Left colon (tissue), 2 donors: ENCODE data around the gene DAAM1. TPM values are rescaled to one million over a fixed set of nuclear protein-coding genes. Genes with fewer than 3 reads are reported as not detected.
A peak's percentile ranks its signal among the peaks of the same experiment; 100 is the strongest.

Experiments
- ATAC-seq: fragments of 200-7000 bp; cut with Tn5 transposase; one replicate; pipeline ENCODE4 v1.9.1; 2020; ENCODE audit warnings: mild to moderate bottlenecking, moderate library complexity
- DNase-seq, 2 donors: peaks; one replicate each; pipeline ENCODE4 v3.0.0-alpha.2; 2020
- intact Hi-C, 2 donors: fragments of 100-400 bp; cut with DNase I in 1 of 2; cut with micrococcal nuclease in 1 of 2; formaldehyde crosslinking; loops; one replicate each; pipeline versions ENCODE4 v1.11.2 to v1.14.0; 2022; cut with DNase I, micrococcal nuclease
- long read RNA-seq: library from polyadenylated mRNA; unstranded; transcript quantifications from one replicate; pipeline ENCODE4 v2.0.0, GENCODE V29; 2021
- total RNA-seq, 2 donors: library from RNA; stranded (reverse); fragmentation: NEBNext Ultra II Directional; extraction: Animal tissue kit (Norgen Biotek cat#: 25700); gene quantifications; one replicate each; pipeline ENCODE4 v1.2.1, GENCODE V29; 2021
- donor health status: DM: no; HTN: no; CAD: no.
- donor health status: DM: yes; HTN: yes; CAD: no.

The DAAM1 gene
- 10 to 100 TPM; 38.1 to 61.5 TPM for total RNA-seq
- long read RNA-seq, full-length matches to known transcripts, result 1 of 8 reads
- long read RNA-seq, partial matches to known transcripts, result 6 of 8 reads
- long read RNA-seq, other reads (novel, unspliced or antisense), result 1 of 8 reads

DNA sequence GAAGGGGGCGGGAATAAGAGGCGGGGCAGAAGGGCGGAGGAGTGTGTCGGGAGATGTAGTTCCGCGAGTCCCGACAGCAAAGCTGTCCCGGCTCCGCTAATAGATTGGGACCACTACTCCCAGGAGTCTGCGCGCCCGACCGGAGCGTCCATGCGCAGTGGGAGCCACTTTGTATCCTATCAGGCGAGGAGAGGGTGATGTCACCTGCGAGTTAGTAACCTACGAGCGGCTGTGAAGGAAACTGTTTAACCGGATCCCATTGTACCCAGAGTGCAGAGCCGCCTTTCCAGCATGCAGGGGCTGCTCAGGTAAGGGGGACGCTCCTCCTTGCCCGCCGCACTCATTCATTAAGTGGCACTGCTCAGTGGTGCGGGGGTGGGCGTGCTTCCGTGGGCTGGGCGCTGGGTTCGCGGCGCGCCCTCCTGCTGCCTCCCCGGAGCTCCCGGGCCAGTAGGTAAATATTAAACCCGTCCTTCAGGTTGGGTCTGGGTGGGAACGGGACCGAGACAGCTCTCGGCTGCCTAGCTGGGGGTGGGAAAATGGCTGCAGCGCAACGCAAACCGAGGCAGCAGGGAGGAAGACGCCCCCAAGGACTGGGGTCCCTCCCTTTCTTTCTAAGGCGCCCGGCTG, at the start of gene DAAM1:
TSS of gene DAAM1 (plus strand) at position 207 of the 630 bp plus-strand sequence. CDS start 74,811 bp downstream, outside the sequence.
- peak; percentile 92 for ATAC-seq
- intact Hi-C loops, result loop anchor here in 1 of 2 donors (10.0 kb wide), 1 partner anchor 54 kb away; no protein-coding TSS in a partner anchor
- peak; percentile 97 to 99 for DNase-seq

DNA sequence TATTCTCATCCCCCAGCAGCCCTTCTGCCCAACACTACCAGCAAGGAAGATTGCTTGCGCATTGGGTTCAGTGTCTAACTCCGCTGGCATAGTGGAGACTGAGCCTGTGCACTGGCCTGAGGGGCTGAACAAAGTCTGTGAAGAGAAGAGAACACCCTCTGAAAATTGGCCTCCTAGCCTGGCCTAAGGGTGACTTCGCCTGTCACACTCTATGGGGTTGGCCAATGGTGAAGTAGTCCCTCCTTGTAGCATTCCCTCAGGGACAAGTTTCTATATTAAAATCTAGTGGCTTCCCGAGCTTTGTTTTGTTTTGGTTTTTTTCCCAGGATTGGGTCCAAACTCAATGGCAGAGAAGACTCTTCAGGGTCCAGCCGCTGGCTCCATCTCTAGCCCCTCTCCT, 49.1 kb upstream of the DAAM1 start:
- ATAC-seq (no peak), DNase-seq (no peak)
- intact Hi-C loops, result loop anchor here in 1 of 2 donors (10.0 kb wide), 1 partner anchor 45 kb away; the partner anchor contains the start of gene DAAM1

DNA sequence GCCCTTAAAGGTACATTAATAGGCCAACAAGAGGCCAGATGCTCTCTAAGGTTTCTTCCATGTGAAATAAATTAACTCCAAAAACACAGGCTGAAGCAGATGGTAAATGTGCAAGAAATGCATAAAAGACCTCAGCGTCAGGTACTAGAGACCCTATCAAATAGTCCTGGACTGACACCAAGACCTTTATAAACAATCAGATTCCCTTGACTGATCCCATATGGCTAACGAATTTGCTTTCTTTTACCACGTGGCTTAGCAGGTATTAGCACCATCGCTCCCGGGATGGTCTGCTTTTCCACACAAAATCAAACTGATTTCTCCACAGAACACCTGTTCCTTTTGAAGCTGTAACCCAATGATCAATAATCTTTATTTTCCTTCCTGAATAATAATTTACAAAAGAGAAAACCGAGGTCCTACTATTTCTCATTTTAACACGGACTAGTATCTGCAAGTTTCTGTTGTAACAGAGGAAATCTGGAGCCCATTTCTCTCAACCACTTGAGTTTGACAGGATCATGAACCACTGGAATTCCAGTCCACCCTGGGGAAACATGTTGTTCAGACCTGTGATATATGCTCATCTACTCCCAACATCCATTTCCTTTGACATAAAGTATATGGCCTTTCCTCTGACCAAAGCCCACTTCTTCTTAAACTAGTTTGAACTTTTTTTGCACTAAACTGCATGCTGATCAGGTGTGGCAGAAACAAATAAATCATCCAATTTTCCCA, 48.2 kb upstream of the DAAM1 start:
- ATAC-seq (no peak), DNase-seq (no peak)
- intact Hi-C loops, result no loop called here

DNA sequence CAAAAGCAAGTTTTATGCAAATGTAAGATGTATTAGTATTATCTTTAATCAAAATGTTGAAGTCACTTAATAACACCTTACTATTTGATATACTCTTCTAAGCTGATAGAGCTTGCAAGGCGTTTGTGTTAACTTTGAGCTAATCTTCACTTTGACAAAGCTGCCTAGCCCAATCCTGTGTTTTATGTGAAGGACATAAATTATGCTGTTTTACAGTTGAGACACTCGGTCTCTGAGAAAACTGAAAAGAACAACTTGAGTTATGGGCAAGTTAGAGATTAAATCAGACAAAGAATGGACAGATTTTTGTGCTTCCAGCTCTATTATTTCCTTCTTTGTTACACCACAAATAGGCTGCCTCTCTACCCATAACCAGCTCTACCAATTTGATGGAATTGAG, 42.0 kb upstream of the DAAM1 start:
- intact Hi-C loops, result no loop called here
- ATAC-seq (no peak), DNase-seq (no peak)

DNA sequence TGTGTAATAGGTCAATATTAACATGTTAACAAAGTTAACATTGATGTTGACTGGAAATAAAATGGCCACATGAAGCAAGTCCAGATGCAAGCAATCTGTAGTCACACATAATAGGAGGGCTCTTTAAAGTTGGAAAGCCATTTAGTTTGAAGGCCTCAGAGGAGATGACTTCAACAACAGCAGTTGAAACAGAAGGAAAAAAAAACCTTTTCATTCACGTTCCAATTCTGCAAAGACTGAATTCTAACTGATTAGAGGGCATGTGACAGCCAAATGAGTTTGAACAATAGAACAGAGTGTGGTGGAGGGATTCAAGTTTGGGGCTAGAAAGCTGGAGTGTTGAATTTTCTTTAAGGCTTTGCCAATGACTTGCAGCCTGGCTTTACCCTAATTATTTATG, 41.5 kb upstream of the DAAM1 start:
- no peak for ATAC-seq
- intact Hi-C loops, result no loop called here

DNA sequence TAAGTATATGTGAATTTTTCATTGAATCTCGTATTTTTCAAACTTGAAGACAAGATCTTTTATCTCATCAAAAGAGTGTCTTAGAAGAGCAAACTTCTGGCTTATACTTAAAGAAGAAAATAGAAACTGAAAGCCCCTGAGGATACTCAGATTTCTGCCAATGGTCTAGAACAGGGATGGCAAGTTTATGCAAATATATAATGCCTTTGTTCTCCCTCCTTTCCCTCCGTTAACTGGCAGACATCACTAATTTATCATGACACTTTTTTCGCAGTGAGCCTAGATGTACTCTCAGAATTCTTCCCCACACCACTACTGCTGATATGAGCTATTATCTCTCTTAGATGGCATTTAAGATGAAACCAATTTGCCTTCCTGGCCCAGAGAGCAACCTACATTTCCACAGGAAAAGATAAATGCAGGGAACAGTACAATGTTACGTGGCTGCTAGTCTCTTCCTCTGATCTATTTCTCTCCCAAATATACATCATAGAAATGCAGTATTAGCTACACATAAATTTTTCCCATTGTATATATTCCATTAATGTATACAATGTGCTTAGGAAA, 40.0 kb upstream of the DAAM1 start:
- intact Hi-C loops, result no loop called here
- DNase-seq (no peak), ATAC-seq (no peak)

More for the DNA sequence above, 41.5 kb upstream of the DAAM1 start:
- no peak for DNase-seq

DNA sequence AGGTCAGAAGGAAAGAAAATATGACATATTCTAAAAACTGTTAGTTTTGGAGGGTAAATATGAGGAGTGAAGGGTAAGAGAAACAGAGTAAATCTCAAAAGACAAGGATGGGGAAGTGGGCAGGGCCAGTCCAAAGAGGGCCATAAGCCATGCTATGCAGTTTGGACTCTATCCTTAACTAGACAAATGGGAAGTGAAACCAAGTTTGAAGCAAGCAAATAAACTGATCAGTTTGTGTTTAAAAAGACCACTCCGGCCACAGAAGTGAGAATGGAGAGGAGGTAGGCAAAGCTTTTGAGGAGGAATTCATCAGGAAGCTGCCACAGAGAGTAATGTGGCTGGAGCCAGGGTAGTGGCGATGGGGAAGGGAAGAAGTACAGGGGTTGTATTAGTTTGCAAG, 37.5 kb upstream of the DAAM1 start:
- intact Hi-C loops, result no loop called here
- peak; percentile 34 for ATAC-seq
- no peak for DNase-seq

DNA sequence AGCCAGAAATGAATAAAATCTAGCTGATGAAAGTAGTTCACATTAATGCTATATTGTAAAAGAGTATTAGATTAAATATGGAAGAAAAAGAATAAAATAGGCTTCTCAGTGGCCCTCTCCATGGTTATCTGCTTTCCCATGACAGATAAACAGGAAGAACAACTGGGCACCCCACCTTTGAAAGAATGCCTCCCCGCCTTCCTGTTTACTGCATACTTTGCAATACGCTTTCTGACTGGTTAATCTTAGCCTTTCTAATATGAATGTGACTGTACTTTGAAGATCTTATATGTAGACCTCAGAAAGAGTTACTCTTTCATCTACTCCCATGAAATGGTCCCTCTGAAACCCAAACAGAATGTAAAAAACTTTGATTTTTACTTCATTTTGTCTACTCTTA, 34.1 kb upstream of the DAAM1 start:
- no peak for ATAC-seq
- no peak for DNase-seq
- intact Hi-C loops, result no loop called here

DNA sequence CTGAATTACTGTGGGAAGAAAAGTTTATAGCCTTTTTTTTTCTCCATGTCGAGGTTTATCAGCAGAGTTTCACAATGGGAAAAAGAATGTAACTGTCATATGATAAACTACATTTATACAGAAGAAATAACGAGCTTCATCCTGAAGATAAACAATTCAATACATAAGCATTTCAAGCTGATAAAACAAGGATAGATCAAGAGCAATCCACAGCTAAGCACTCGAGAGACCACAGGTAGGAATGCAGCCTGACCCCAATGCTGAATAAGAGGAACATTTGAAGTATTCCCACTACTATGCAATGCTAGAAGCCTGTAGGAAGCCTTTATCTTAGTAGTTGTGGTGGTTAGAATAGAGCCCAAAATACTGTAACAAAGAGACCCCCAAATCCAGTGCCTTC, 32.6 kb upstream of the DAAM1 start:
- ATAC-seq (no peak), DNase-seq (no peak)
- intact Hi-C loops, result no loop called here

DNA sequence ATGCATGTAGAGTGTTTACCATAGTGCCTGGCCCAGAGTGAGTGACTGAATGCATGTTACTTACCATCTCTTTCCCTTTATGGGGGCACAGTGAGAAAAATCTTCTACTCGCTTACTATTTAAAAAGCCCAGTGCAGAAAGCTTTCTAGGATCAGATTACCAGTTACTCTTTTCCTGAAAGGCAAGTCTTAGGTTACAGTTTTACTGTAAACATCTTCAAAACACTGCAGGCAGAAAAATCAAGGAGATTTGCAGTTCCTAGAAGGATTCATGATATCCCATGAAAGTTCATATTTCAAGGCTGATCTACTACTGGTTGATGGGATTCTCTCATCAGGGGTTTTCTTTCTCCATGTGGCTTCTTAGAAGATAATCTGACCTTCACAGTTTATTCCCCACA, 29.3 kb upstream of the DAAM1 start:
- ATAC-seq (no peak), DNase-seq (no peak)
- intact Hi-C loops, result no loop called here

DNA sequence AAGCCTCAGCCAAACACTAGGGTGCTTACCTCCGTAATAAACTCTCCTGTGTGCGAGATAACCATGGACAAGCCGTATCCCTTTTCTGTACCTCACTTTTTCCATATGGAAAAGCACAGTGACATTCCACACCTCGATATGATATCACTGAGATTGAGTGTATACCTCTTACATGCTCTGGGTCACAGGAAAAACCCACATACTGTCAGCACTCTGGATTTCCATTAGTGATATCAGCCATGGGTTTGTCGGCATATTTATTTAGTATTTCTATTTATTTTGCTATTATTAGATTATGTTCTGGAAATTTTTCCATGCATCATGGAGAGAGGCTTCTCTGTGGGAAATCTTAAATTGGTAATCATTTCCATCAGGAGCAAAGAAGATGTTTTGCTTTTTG, 28.0 kb upstream of the DAAM1 start:
- intact Hi-C loops, result no loop called here
- no peak for DNase-seq
- ATAC-seq, result no peak

DNA sequence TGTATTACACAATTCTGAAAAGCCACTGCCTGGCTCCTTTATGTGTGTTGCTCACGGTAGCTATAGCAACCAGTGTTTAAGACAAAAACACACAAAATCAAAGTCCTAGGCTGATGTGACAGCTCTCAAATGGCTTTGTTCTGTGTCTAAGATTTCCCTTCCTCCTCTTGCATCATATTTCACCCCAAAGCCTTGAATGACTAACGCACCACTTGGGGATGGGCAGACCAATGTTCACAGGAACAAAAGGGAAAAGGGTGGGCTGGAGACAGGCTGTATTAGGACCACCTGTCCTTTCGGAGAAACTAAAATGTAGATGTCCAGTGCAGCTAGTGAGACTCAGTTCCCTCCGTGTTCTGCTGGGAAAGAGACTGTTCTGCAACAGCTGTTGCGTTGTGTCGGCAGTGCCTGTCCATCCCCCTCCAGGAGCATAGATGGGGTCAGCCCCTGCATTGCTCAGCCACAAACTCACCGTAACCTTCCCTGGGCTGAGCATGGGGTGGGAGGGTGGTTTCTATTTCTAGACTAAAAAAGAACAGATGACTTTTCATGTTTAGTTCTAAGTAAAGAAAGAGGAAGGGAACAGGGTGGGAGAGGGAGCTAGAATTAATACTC, 26.8 kb upstream of the DAAM1 start:
- DNase-seq, result no peak

DNA sequence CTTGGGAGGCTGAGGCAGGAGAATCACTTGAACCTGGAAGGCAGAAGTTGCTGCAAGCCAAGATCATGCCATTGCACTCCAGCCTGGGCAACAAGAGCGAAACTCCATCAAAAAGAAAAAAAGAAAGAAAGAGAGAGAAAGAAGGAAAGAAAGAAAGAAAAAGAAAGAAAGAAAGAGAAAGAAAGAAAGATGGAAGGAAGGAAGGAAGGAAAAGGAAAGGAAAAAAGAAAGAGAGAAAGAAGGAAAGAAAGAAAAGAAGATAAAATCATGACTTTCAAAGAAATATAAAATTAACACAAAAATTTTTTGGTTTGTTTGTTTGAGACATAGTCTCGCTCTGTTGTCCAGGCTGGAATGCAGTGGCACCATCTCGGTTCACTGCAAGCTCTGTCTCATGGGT, 22.2 kb upstream of the DAAM1 start:
- intact Hi-C loops, result no loop called here
- no peak for DNase-seq
- no peak for ATAC-seq

More for the DNA sequence above, 26.8 kb upstream of the DAAM1 start:
- ATAC-seq, result no peak
- intact Hi-C loops, result no loop called here

DNA sequence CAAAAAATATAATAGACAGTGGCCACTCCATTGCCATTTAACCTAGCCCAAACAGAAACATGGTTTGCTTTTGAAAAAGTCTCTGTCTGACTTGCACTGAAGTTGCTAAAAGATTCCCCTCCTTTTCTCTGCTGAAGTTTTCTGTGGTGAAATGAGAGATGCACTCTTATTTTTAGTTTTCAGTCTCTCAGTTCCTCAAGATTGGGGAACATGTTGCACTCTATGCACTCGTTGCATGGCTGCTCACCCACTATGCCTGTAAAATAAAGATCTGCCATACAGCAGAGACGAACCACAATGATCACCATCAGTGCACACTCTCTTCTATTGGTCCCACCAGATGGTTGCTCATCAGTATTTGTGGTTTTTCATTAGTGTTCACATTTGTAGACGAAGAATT, 13.1 kb upstream of the DAAM1 start:
- intact Hi-C loops, result no loop called here
- DNase-seq, result no peak
- no peak for ATAC-seq

DNA sequence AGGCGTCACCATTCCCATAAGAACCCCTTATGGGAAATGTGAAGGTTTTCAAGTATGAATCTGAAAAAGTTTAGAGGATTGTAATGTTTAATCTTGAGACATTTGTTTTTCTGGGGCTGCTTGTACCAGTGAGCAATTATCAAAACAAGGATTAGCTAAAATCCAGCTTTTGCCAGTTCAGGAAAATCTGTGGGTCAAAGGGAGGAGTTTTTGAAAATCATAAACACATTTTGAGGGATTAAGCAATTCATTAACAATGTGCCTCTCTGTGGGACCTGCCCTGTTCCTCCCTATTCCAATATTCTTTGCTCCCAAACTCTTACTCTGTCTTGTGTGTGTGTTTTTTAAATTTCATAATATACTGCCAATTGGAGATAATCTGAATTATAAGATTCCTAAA, 11.7 kb upstream of the DAAM1 start:
- DNase-seq (no peak), ATAC-seq (no peak)
- intact Hi-C loops, result no loop called here

DNA sequence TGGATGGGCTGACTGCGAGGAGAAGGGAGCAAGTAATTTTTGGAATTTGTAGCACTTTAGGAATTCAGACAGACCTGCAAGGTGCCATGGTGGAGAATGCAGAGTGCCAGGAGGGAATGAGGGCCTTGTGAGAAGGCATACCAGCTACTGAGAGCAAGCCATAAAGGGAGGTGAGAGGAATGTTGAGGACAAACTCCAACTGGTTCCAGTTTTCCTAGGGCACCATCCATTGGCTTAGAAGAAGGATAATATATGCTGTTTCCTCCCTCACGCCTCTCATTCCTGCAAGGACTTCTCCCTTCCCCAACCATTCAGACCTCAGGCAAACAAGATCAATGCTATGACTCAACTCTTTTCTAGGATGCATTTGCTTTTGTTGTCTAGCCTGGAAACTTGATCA, 11.2 kb upstream of the DAAM1 start:
- intact Hi-C loops, result no loop called here
- ATAC-seq, result no peak
- no peak for DNase-seq

DNA sequence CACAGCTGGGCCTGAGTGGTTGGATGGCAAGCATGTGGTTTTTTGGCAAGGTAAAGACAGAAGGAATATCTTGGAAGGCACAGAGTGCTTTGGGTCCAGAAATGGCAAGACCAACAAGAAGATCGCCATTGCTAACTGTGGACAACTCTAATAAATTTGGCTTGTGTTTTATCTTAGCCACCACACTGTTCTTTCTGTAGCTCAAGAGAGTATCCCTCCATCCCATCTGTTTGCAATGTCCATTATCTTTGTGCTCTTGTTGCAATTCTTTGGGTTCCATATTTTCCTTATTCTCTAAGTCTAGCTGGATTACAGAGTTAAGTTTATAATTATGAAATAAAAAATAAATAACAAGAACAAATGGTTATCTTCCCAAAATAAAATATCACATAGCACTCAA, 6.7 kb upstream of the DAAM1 start:
- intact Hi-C loops, result loop anchor here in 1 of 2 donors (10.0 kb wide), 1 partner anchor 47 kb away; no protein-coding TSS in a partner anchor
- no peak for DNase-seq
- ATAC-seq, result no peak

DNA sequence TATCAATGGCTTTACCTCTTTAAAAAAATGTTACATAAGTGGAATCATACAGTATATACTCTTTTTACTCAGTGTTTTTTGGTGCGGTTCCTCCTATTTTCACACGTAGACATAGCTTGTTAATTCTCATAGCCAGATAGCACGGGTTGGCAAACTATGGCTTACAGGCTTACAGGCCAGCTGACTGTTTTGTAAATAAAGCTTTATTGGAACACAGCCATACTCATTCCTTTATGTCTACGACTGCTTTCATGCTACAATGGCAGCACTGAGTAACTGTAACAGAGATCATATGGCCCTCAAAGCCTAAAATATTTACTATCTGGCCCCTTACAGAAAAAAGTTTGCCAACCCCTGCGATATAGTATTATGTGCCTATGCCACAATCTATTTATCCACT, 5.8 kb upstream of the DAAM1 start:
- no peak for DNase-seq
- intact Hi-C loops, result loop anchor here in 1 of 2 donors (10.0 kb wide), 1 partner anchor 48 kb away; no protein-coding TSS in a partner anchor

DNA sequence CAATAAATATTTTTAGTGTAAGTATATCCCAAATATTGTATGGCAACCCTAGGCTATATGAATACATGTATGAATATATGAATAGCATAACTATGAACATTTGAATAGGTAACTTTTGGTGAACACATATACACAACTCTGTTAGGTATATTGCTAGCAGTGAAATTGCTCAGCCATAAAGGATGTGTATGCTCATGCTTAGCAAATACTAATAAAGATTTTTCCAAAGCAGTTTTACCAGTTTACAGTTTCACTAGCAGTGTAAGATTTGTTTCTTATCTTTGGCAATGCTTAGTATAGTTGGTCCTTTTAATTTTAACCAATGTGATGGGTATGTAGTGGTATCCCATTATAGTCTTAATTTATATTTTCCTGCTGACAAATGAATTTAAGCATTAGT, 5.3 kb upstream of the DAAM1 start:
- intact Hi-C loops, result loop anchor here in 1 of 2 donors (10.0 kb wide), 1 partner anchor 48 kb away; no protein-coding TSS in a partner anchor
- ATAC-seq, result peak; percentile 65
- no peak for DNase-seq

More for the DNA sequence above, 5.8 kb upstream of the DAAM1 start:
- ATAC-seq, result no peak
